Lung microvascular endothelial cell (primary cell): ENCODE results near the gene PNPLA6. TPM values are rescaled to one million over a fixed set of nuclear protein-coding genes. Genes with fewer than 3 reads are reported as not detected.
"Not testable (repeated sequence)": the region's sequence is repeated elsewhere in the genome, so short reads cannot be mapped to it uniquely, and the experiment has no call there.

Source experiments
- DNase-seq, 2 donors: peaks; one replicate each; pipeline versions ENCODE4 v3.0.0 to v3.0.0-alpha.2; 2010; ENCODE audit warnings: low read depth in 2 of 2
- total RNA-seq: library from RNA; depleted of rRNA; stranded (reverse); fragments of >200 nt; gene quantifications from 2 replicates; pipeline ENCODE4 v1.2.1, GENCODE V29; 2014

The PNPLA6 gene
- total RNA-seq, 1 donor from 2014 or later, result 88.3 TPM

GRCh38 chr19:7529610-7530490 is 5.7 kb upstream of the PNPLA6 start:
- DNase-seq, result no peak

DNA sequence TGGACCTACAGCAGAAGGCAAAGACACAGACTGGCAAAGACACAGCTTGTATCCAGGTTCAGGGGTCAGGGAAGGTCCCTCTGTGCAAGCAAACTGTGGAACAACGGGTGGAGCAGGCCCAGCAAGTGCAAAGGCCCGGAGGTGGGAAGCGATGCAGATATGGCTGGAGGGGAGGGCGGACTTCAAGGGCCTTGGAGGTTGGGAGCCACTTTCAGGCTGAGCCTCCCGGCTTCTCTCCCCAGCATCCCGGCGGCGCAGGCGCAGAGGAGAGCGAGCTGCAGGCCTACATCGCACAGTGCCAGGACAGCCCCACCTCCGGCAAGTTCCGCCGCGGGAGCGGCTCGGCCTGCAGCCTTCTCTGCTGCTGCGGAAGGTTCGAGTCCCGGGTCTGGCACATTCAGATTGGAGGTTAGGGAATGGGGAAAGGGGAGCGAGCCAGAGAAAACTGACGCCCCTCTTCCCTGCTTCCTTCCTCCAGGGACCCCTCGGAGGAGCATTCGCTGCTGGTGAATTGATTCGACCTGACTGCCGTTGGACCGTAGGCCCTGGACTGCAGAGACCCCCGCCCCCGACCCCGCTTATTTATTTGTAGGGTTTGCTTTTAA is 2.1 kb upstream of the PNPLA6 start:
- DNase-seq, result peak; percentile 58 to 79

DNA sequence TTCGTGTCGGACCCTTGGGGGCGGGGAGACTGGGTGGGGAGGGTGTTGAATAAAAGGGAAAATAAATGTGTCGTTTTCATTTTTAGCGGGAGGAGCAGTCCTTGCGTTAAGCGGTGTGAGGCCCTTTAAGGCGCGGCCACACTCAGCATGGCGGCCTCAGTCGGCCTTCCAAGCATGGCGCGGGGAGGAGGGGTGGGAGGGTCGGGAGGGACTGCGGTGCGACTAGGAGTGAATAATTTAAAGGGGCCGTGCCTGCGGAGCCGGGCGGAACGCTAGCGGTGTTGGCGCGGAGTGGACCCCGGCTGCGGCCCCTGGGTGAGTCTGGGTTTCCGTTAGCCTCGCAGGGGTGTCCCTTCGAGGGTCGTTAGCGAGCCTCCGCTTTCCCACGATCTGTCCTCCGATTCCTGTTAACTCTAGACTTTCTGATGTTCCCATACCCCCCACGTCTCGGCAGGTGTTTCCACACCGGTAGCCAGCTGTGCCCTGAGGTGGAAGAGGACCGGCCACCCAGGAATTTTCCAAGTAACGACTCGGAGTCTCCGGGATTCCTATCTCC is 1.5 kb upstream of the PNPLA6 start:
- DNase-seq, result peak; percentile 90 to 91

DNA sequence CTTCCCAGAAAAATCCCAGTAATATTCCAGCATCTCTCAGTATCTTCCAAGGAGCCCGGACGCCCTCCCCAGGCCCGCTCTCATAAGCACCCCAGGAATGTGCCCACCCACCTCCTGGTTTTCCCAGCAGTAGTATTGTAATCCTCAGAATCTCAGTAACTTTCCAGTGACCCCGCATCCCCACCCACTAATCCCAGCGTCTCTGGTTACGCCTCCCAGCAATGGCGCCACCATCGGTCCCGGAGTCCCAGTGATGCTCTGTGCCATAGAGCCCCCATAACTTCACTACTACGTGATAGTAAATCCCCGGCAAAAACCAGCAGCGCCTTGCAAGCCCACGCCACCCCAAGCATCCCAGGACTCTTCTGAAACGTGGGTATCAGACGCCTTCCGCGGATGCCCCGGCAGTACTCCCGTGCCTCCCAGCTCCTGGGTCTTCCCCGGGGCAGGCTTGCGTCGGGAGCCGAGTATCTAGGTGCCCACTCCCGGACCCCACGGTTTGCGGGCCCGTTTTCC is 928 bp upstream of the PNPLA6 start:
- DNase-seq, result peak; percentile 84 to 86

GRCh38 chr19:7535998-7536695 is 630 bp downstream of the PNPLA6 start:
- no peak for DNase-seq

- not testable (repeated sequence) for DNase-seq
Observed at GRCh38 chr19:7538990-7539389, 3.5 kb downstream of the PNPLA6 start.

DNA sequence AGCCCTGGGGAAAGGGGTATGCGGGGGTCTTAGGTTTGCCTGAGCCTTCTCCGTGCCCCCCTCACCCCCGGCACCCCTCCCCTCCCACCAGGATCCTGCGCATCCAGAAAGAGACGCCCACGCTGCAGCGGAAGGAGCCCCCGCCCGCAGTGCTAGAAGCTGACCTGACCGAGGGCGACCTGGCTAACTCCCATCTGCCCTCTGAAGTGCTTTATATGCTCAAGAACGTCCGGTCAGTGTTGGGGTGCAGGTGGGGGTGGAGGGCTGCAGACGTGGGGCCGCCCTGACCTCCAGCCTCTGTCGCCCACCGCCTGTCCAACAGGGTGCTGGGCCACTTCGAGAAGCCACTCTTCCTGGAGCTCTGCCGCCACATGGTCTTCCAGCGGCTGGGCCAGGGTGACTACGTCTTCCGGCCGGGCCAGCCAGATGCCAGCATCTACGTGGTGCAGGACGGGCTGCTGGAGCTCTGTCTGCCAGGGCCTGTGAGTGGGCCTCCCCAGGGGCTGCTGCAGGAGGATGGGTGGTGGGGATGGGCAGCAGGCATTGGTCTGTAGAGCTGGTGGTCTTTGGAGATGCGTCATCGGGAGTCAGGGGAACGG is 4.4 kb downstream of the PNPLA6 start:
- no peak for DNase-seq

GRCh38 chr19:7540761-7541474 is 5.4 kb downstream of the PNPLA6 start:
- DNase-seq, result peak; percentile 39 to 41

- DNase-seq, result no peak
Observed at GRCh38 chr19:7541475-7541824, 5.9 kb downstream of the PNPLA6 start.

- no peak for DNase-seq
Observed at GRCh38 chr19:7541828-7542443, 6.4 kb downstream of the PNPLA6 start.

DNA sequence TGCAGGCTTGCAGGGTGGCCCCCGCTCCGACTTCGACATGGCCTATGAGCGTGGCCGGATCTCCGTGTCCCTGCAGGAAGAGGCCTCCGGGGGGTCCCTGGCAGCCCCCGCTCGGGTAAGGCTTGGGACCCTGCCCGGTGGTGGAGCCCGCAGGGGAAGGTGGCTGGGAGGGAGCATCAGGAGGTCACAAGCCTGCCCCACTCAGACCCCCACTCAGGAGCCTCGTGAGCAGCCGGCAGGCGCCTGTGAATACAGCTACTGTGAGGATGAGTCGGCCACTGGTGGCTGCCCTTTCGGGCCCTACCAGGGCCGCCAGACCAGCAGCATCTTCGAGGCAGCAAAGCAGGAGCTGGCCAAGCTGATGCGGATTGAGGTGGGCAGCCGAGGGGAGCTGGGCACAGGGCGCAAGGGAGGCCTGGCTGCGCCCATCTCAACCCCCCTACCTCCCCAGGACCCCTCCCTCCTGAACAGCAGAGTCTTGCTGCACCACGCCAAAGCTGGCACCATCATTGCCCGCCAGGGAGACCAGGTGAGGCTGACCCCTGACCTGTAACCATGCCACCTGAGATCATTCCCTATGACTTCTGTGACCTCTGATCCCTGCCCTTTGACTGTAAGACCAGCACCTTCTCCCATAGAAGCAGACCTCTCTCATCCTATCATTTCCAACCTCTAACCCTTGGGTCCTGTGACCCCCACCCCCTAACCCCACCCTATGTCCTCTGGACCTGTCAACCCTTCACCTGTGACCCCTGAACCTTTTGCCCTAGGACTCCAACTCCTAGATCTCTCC is 7.2 kb downstream of the PNPLA6 start:
- no peak for DNase-seq

DNA sequence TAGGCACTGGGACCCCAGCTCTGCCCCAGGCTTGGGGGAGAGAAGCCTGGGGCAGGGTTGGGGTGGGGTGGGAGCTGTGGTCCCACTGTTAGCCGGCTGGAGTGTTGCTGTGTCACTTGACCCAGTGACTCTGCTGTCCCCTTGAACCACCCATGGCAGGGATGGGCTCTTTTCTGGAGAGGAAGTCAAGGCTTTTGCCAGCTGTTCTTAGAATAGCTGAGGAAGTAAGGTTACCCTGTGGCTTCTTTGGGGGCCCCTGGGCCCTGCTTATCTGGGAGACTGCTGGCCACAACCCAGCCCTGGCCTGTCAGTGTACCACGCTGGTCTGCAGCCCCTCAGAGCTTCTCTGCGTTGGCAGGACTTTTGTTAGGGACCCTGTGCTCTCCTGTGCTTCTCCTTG is 9.1 kb downstream of the PNPLA6 start:
- DNase-seq, result no peak

GRCh38 chr19:7545300-7545699 is 9.8 kb downstream of the PNPLA6 start:
- DNase-seq, result no peak

DNA sequence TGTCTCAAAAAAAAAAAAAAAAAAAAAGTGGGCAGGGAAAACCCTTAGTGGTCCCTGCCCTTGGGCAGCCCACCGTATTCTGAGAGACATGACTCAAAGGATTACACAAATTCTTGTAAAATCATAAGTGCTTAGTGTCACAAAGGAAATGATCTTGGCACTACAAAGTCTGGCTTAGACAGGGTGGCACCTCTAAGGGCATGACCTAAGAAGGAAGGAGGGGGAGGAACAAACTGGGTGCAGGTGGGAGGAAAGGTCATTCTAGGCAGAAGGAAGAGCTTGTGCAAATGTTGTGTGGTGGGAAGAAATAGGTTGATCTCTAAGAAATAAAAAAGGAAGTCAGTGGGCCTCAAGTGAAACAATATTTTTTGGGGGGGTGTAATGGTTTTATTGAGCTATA is 10.4 kb downstream of the PNPLA6 start:
- DNase-seq, result no peak

- DNase-seq, result no peak
Observed at GRCh38 chr19:7547159-7547558, 11.6 kb downstream of the PNPLA6 start.

DNA sequence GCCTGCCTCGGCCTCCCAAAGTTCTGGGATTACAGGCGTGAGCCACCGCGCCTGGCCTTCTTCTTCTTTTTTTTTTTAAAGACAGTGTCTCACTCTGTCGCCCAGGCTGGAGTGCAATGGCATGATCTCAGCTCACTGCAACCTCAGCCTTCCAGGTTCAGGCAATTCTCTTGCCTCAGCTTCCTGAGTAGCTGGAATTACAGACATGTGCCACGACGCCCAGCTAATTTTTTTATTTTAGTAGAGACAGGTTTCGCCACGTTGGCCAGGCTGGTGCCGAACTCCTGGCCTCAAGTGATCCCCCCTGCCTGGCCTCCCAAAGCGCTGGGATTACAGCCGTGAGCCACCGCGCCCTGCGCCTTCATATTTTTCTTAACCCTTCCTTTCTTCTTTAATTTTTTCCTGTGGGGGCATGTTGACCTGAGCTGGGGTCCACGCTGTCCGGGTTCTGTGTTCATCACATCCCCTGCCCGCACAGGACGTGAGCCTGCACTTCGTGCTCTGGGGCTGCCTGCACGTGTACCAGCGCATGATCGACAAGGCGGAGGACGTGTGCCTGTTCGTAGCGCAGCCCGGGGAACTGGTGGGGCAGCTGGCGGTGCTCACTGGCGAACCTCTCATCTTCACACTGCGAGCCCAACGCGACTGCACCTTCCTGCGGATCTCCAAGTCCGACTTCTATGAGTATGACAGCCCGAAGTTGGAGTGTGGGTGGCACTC is 14.1 kb downstream of the PNPLA6 start:
- no peak for DNase-seq

GRCh38 chr19:7550169-7550770 is 14.8 kb downstream of the PNPLA6 start:
- DNase-seq, result no peak

DNA sequence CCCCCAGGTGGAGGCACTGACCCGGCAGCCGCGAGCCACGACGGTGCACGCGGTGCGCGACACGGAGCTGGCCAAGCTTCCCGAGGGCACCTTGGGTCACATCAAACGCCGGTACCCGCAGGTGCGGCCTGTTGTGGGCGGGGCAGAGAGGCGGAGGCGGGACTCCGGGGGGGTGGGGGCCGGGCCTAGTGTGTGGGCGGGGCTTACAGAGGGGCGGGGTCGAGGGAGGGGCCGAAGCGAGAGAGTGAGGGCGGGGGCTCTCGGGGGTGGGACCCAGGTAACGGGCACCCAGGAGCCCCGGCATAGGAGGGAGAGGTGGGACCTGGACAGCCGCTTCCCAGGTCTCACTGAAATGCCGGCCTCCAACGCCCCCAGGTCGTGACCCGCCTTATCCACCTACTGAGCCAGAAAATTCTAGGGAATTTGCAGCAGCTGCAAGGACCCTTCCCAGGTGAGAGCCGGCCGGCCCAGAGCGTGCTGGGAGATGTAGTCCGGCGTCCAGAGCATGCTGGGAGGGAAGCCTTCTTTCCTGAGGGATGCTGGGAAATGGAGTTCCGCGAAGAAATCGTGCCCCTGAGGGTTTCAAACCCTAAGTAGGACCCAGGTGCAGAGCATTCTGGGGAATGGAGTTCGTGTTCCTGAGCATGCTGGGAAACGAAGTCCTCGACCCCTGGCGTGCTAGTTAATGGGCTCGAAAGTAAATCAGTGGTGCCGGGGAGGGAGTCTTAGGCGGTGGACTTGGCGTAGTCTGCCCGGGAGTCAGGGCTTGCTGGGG is 15.7 kb downstream of the PNPLA6 start:
- peak in 1 of 2 donors; percentile 68 for DNase-seq
